HG03439 (cell line): ENCODE data around the gene PERCC1.
"Not testable (repeated sequence)": the region's sequence is repeated elsewhere in the genome, so short reads cannot be mapped to it uniquely, and the experiment has no call there.

Experiments used
- ATAC-seq: cut with Tn5 transposase; IDR thresholded peaks from one replicate; pipeline ENCODE4 v1.9.1; 2021; ENCODE audit warnings: mild to moderate bottlenecking, moderate library complexity; ENCODE audit not compliant: unreplicated experiment

PERCC1 gene

GRCh38 chr16:1466054-1466453 is 35.2 kb downstream of the PERCC1 start:
- ATAC-seq: no peak

- ATAC-seq: no peak
Measured at GRCh38 chr16:1466968-1467521, 36.2 kb downstream of the PERCC1 start.

GRCh38 chr16:1468426-1468810 is 37.5 kb downstream of the PERCC1 start:
- no peak for ATAC-seq

GRCh38 chr16:1469141-1469540 is 38.3 kb downstream of the PERCC1 start:
- not testable (repeated sequence) for ATAC-seq

GRCh38 chr16:1469693-1470201 is 38.9 kb downstream of the PERCC1 start:
- ATAC-seq: no peak

- no peak for ATAC-seq
Measured at GRCh38 chr16:1470481-1471251, 39.8 kb downstream of the PERCC1 start.

GRCh38 chr16:1471569-1472194 is 40.8 kb downstream of the PERCC1 start:
- ATAC-seq: no peak

- ATAC-seq: no peak
Measured at GRCh38 chr16:1472974-1473373, 42.1 kb downstream of the PERCC1 start.

- ATAC-seq: peak; percentile 20
Measured at GRCh38 chr16:1474082-1474795, 43.4 kb downstream of the PERCC1 start.

GRCh38 chr16:1474796-1475551 is 44.1 kb downstream of the PERCC1 start, which contains the start of gene CLCN7:
TSS of gene CLCN7 (minus strand) at chr16:1475028. CDS start at chr16:1474974, 54 bp downstream.
- peak; percentile 90 for ATAC-seq

- ATAC-seq: no peak
Measured at GRCh38 chr16:1475552-1476114, 44.8 kb downstream of the PERCC1 start.

- no peak for ATAC-seq
Measured at GRCh38 chr16:1477033-1477432, 46.2 kb downstream of the PERCC1 start.

GRCh38 chr16:1478937-1479336 is 48.1 kb downstream of the PERCC1 start:
- not testable (repeated sequence) for ATAC-seq

GRCh38 chr16:1481906-1482835 is 51.3 kb downstream of the PERCC1 start:
- no peak for ATAC-seq
